Keratinocyte (primary cell): ENCODE data around the gene COLGALT1. TPM values are rescaled to one million over a fixed set of nuclear protein-coding genes. Genes with fewer than 3 reads are reported as not detected.

Experiments used
- DNase-seq: peaks from one replicate; pipeline ENCODE4 v3.0.0-alpha.2; 2011; ENCODE audit warnings: low read depth, missing footprints, low spot score
- FAIRE-seq: peaks from 2 replicates; lab custom pipeline; 2011; peaks lifted over from hg19 to GRCh38; lab: Jason Lieb, UNC
- H2AFZ ChIP-seq: 2 replicates; pipeline ENCODE4 v1.6.0; 2012; ENCODE audit warnings: low read length, control low read depth, inconsistent platforms; ENCODE audit not compliant: control insufficient read depth
- H3K27ac ChIP-seq: 2 replicates; pipeline ENCODE4 v1.5.1; 2011; ENCODE audit warnings: low read length; ENCODE audit not compliant: control insufficient read depth, insufficient read depth
- H3K27me3 ChIP-seq: 3 replicates; pipeline ENCODE4 v1.6.0; 2011; ENCODE audit warnings: low read length; ENCODE audit not compliant: control insufficient read depth, insufficient read depth; ENCODE audit errors: extremely low read depth
- H3K36me3 ChIP-seq, 2 experiments: 2 replicates in 1 of 2; 3 replicates in 1 of 2; pipeline ENCODE4 v1.5.1; 2011; ENCODE audit warnings: low read length in 2 of 2, mild to moderate bottlenecking in 1 of 2; ENCODE audit not compliant: control insufficient read depth in 2 of 2, insufficient read depth in 2 of 2; ENCODE audit errors: extremely low read depth in 1 of 2
- H3K4me1 ChIP-seq: 3 replicates; pipeline ENCODE4 v1.5.1; 2011; ENCODE audit warnings: low read length; ENCODE audit not compliant: control insufficient read depth, insufficient read depth; ENCODE audit errors: extremely low read depth
- H3K4me2 ChIP-seq: 3 replicates; pipeline ENCODE4 v1.6.0; 2011; ENCODE audit warnings: low read depth, low read length; ENCODE audit not compliant: control insufficient read depth, insufficient read depth; ENCODE audit errors: extremely low read depth
- H3K4me3 ChIP-seq, 3 experiments: fragments of 200-600 bp in 1 of 3; sonication (generic) in 1 of 3; 2 replicates in 2 of 3; 3 replicates in 1 of 3; pipeline ENCODE4 v1.5.1; 2011 to 2016; ENCODE audit warnings: low read length in 3 of 3, mild to moderate bottlenecking in 3 of 3, control low read depth in 2 of 3, inconsistent platforms in 1 of 3, low read depth in 1 of 3, mixed read lengths in 1 of 3, mixed run types in 1 of 3, moderate library complexity in 1 of 3; ENCODE audit not compliant: control insufficient read depth in 2 of 3, insufficient read depth in 2 of 3; ENCODE audit errors: extremely low read depth in 1 of 3
- H3K79me2 ChIP-seq: 2 replicates; pipeline ENCODE4 v1.6.0; 2012; ENCODE audit warnings: low read length; ENCODE audit not compliant: control insufficient read depth, insufficient read depth
- H3K9ac ChIP-seq: 3 replicates; pipeline ENCODE4 v1.6.0; 2011; ENCODE audit warnings: low read length; ENCODE audit not compliant: control insufficient read depth, insufficient read depth; ENCODE audit errors: extremely low read depth
- H3K9me1 ChIP-seq: 3 replicates; pipeline ENCODE4 v1.6.0; 2011; ENCODE audit warnings: low read length; ENCODE audit not compliant: control insufficient read depth, insufficient read depth; ENCODE audit errors: extremely low read depth
- H3K9me3 ChIP-seq: 2 replicates; pipeline ENCODE4 v1.5.1; 2012; ENCODE audit warnings: low read depth, low read length; ENCODE audit not compliant: control insufficient read depth
- H4K20me1 ChIP-seq: 3 replicates; pipeline ENCODE4 v1.6.0; 2011; ENCODE audit warnings: low read length; ENCODE audit not compliant: control insufficient read depth, insufficient read depth; ENCODE audit errors: extremely low read depth
- EZH2 ChIP-seq: IDR thresholded peaks from one replicate; pipeline ENCODE4 v1.6.1; 2012; ENCODE audit warnings: inconsistent platforms, mild to moderate bottlenecking, low read length, moderate library complexity
- dilution Hi-C: fragments of 300-500 bp; cut with MboI; formaldehyde crosslinking; loops from one replicate; pipeline ENCODE4 v1.7.0; 2020; ENCODE audit warnings: low sequenced_read_pairs; ENCODE audit not compliant: extremely low pct_ligation_motif_present
- polyA plus RNA-seq, 5 experiments: library from polyadenylated mRNA; depleted of rRNA in 3 of 5; stranded (reverse) in 3 of 5; stranded (forward) in 1 of 5; unstranded in 1 of 5; fragments of >200 nt; gene quantifications; 1 replicate in 1 of 5; 2 replicates in 3 of 5; 3 replicates in 1 of 5; pipeline versions ENCODE4 v1.2.1 to v1.2.3, GENCODE V29; 2011 to 2012; ENCODE audit warnings: missing spikeins in 2 of 5, low read depth in 1 of 5, low replicate concordance in 1 of 5
- TF ChIP-seq, protein P1 (sequence below), 3 experiments: IDR thresholded peaks in 1 of 3; conservative IDR thresholded peaks in 1 of 3; optimal IDR thresholded peaks in 1 of 3; 2 replicates in 2 of 3; 3 replicates in 1 of 3; pipeline versions ENCODE3 to v1.5.1; 2011; ENCODE audit warnings: low read length in 3 of 3, mild to moderate bottlenecking in 3 of 3, moderate library complexity in 2 of 3, control low read depth in 1 of 3, inconsistent platforms in 1 of 3; ENCODE audit not compliant: insufficient read depth in 2 of 3; ENCODE audit errors: extremely low read depth in 1 of 3

COLGALT1 gene
- polyA plus RNA-seq, 1 donor (not counting 4 experiments of a cell fraction or from before 2014, with no cell fraction given): 89.4 TPM

DNA sequence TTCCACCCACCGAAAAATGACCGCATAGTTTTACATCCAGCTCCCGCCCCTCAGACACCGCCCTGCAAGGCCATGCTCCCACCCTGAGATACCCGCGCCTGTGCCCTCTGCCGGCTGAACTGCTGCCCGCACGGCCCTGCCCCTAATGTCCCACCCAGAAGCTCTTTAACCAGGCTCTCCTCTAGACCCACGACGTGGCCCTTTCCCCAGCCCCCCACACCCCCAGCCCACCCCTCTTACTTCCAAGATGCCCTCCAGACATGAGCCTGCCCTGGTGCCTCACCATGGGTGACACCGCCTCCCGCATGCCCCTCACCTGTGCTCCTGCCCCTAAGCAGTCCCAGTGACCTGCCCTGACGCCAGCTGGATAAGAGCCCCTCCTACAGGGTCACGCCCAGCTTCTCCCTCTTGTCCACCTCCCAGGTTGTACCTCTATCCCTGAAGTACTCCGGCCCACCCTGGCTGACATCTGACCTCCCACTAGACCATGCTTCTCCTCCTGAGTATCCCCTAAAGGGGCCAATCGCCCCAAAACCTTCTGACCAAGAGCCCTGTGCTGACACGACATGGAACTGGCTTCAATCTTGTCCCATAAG is 51.2 kb downstream of the COLGALT1 start:
- Histone ChIP-seq H3K4me3 (peak overlapping the region in 1 of 3 experiments; percentile 27), H4K20me1 (no peaks in the 10 kb centered on the region), H3K9me3 (no peaks in the 10 kb centered on the region), H3K4me2 (peak overlapping the region; percentile 22), H3K9me1 (no peaks in the 10 kb centered on the region), H3K4me1 (no peaks in the 10 kb centered on the region), H3K27ac (no peak overlapping the region), H3K9ac (no peak overlapping the region), H3K36me3 (no peaks in the 10 kb centered on the region), H3K79me2 (no peaks in the 10 kb centered on the region), H3K27me3 (peaks cover 11% of the 10 kb centered on the region), H2AFZ (no peak overlapping the region)
- no peak for TF ChIP-seq EZH2
- TF ChIP-seq, protein P1, sequence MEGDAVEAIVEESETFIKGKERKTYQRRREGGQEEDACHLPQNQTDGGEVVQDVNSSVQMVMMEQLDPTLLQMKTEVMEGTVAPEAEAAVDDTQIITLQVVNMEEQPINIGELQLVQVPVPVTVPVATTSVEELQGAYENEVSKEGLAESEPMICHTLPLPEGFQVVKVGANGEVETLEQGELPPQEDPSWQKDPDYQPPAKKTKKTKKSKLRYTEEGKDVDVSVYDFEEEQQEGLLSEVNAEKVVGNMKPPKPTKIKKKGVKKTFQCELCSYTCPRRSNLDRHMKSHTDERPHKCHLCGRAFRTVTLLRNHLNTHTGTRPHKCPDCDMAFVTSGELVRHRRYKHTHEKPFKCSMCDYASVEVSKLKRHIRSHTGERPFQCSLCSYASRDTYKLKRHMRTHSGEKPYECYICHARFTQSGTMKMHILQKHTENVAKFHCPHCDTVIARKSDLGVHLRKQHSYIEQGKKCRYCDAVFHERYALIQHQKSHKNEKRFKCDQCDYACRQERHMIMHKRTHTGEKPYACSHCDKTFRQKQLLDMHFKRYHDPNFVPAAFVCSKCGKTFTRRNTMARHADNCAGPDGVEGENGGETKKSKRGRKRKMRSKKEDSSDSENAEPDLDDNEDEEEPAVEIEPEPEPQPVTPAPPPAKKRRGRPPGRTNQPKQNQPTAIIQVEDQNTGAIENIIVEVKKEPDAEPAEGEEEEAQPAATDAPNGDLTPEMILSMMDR (optimal IDR thresholded peaks at IDR 0.05 in 1 of 3, IDR thresholded peaks at IDR 0.05 in 1 of 3, conservative IDR thresholded peaks at IDR 0.05 in 1 of 3; ENCODE audit: extremely low read depth in 1 of 3, insufficient read depth in 2 of 3, low read length in 3 of 3): no peak
- dilution Hi-C loops: no loop called here
- FAIRE-seq (no peak), DNase-seq (no peak)

DNA sequence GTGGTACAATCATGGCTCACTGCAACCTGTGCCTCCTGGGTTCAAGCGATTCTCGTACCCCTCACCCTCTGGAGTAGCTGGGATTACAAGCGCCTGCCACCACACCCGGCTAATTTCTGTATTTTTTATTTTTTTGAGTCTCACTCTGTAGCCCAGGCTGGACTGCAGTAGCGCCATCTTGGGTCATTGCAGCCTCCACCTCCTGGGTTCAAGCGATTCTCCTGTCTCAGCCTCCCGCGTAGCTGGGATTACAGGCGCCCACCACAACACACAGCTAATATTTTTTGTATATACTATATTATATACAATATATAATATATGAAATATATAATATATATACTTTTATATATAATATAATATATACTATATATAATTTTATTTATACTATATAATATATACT is 52.5 kb downstream of the COLGALT1 start:
- Histone ChIP-seq H3K4me2 (no peak overlapping the region), H3K27me3 (peaks cover 11% of the 10 kb centered on the region), H3K4me3 (no peak overlapping the region), H3K9me3 (no peaks in the 10 kb centered on the region), H2AFZ (no peak overlapping the region), H3K27ac (no peak overlapping the region), H3K9ac (no peak overlapping the region), H3K36me3 (no peaks in the 10 kb centered on the region), H4K20me1 (no peaks in the 10 kb centered on the region), H3K4me1 (no peaks in the 10 kb centered on the region), H3K79me2 (no peaks in the 10 kb centered on the region), H3K9me1 (no peaks in the 10 kb centered on the region)
- TF ChIP-seq, protein P1 (optimal IDR thresholded peaks at IDR 0.05 in 1 of 3, IDR thresholded peaks at IDR 0.05 in 1 of 3, conservative IDR thresholded peaks at IDR 0.05 in 1 of 3; ENCODE audit: extremely low read depth in 1 of 3, insufficient read depth in 2 of 3, low read length in 3 of 3): no peak
- TF ChIP-seq EZH2: no peak
- FAIRE-seq (no peak), DNase-seq (no peak)
- dilution Hi-C loops: no loop called here
